Measurements from ENCODE around the gene WRAP73. TPM values are rescaled to one million over a fixed set of nuclear protein-coding genes. Genes with fewer than 3 reads are reported as not detected.

Gene WRAP73
- total RNA-seq, 1 donor = 10.0 TPM

DNA sequence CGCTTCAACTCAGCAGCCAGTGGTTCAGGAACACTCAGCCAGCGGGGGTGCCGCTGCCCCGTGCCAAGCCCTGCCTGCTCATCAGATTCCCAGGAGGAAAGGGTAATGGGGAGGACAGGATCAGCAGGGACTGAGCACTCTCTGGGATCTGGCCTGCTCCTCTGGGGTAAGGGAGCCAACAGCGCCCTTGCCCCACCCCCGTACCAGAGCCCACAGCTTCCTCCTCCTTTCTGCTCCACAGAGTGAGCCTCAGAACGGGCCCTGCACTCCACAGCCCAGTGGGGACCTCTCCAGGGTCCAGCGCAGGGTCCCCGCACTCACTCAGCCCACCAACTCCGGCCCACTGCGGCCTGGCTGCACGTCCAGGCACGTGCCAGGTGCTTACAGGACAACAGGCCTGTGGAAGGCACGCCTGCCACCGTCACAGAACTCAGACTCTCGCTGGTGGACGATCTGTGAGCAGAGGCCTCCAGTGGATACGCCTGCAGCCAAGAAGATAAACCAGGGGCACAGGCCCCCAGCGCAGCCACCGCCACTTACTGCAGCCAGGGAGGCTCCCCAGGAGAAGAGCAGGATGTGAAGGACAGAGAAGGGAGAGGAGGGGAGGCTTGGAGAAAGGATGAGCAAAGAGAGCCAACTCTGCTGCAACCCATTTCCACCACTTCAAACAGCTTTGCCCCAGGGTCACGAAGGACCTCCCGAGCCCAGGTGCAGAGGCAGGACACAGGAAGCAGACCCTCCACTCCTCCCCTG lies 40.7 kb downstream of the WRAP73 start:
- H3K4me3 ChIP-seq (ENCODE audit: low read depth, low read length) = no peak overlapping the region
- DNase-seq (ENCODE audit: low read depth) = no peak
- TF ChIP-seq, protein P1, sequence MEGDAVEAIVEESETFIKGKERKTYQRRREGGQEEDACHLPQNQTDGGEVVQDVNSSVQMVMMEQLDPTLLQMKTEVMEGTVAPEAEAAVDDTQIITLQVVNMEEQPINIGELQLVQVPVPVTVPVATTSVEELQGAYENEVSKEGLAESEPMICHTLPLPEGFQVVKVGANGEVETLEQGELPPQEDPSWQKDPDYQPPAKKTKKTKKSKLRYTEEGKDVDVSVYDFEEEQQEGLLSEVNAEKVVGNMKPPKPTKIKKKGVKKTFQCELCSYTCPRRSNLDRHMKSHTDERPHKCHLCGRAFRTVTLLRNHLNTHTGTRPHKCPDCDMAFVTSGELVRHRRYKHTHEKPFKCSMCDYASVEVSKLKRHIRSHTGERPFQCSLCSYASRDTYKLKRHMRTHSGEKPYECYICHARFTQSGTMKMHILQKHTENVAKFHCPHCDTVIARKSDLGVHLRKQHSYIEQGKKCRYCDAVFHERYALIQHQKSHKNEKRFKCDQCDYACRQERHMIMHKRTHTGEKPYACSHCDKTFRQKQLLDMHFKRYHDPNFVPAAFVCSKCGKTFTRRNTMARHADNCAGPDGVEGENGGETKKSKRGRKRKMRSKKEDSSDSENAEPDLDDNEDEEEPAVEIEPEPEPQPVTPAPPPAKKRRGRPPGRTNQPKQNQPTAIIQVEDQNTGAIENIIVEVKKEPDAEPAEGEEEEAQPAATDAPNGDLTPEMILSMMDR (IDR thresholded peaks at IDR 0.05; ENCODE audit: insufficient read depth, low read length) = no peak

GRCh38 chr1:3608154-3608553 lies 41.7 kb downstream of the WRAP73 start:
- TF ChIP-seq, protein P1 (IDR thresholded peaks at IDR 0.05; ENCODE audit: insufficient read depth, low read length) = no peak
- H3K4me3 ChIP-seq (ENCODE audit: low read depth, low read length) = no peak overlapping the region
- DNase-seq (ENCODE audit: low read depth) = no peak

DNA sequence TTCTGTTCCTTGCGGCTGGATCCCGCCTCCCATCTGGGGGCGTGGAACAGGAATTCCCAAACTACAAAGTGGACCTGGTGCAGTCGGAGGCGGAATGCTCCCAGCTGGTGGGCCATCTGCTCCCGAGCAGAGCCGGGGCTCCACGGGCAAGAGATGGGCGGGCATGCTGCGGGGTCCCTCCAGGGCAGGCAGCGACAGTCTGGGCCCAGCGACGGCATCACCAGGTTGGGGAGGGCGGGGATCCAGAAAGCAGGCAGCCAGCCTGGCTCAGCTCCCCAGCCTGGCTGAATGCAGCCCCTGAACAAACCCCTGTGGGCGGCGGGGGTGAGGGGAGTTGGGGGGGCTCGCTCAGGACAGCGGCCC lies 42.2 kb downstream of the WRAP73 start:
- DNase-seq (ENCODE audit: low read depth) = no peak
- TF ChIP-seq, protein P1 (IDR thresholded peaks at IDR 0.05; ENCODE audit: insufficient read depth, low read length) = no peak
- no peak overlapping the region for H3K4me3 ChIP-seq (ENCODE audit: low read depth, low read length)

DNA sequence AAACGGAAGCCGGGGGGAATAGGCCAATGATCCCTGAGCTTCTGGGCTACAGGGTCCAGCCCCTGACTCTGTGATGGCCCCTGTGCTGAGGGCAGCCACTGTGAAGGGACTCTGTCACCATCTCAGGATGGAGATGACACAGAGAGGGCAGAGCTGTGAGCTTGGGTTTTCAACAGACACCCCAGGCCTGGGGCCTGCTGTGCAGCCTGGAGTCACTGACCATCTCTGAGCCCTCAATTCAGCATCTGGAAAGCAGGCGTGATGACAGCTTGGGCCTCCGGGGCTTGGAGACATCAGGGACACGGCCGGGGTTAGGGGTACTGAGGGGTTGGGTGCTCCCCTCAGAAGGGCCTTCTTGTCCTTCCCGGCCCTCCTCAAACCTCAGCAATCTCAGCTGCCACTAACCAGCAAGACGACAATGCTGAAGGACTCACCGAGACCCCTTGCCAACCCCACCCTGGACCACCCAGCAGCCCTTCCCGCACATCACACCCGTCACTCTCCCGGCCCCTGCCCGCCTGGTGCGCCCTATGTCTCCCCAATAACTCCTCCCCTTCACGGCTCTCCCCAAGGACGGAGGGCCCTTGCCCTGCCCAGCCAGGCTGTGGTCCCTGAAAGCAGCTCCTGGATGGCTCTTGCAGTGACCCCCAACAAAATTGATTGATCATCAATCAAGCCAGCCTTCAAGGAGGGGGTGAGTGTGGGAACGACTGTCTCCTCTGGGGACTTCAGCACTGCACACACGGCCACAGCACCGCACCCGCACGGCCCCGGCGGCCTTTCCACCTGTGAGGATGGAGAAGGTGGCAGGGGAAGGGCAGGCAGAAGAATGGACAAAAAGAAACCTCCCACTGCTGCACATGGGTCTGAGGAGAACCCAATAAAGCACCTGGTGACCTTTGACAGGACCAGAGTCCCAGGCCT lies 42.9 kb downstream of the WRAP73 start:
- TF ChIP-seq, protein P1 (IDR thresholded peaks at IDR 0.05; ENCODE audit: insufficient read depth, low read length) = no peak
- no peak overlapping the region for H3K4me3 ChIP-seq (ENCODE audit: low read depth, low read length)
- DNase-seq (ENCODE audit: low read depth) = no peak

- TF ChIP-seq, protein P1 (IDR thresholded peaks at IDR 0.05; ENCODE audit: insufficient read depth, low read length) = no peak
- DNase-seq (ENCODE audit: low read depth) = no peak
- H3K4me3 ChIP-seq (ENCODE audit: low read depth, low read length) = no peak overlapping the region
These were observed 44.7 kb downstream of the WRAP73 start for GRCh38 chr1:3604997-3605823.

DNA sequence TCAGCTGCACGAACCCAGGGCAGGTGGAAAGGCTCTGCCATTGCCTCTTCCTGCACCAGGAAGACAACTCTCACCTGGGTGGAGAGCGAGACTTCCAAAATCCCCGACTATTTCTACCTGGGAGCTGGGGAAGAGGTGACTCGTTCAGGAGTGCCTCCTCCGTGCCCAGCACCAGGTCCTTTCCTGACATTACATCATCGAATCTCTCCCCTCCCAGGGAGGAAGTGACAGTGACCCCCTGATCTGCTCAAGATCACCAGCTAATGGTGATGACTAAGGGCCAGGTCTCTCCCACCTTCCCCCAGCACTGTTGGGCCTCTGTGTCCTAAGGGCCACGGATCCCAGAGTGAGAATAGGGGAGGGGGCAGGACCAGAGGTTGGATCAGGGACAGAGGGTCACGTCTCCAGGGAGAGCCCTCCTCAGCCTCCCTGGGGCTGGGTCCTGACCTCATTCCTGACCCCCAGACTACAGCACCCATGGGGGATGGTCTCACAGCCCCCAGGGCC lies 45.4 kb downstream of the WRAP73 start:
- TF ChIP-seq, protein P1 (IDR thresholded peaks at IDR 0.05; ENCODE audit: insufficient read depth, low read length) = no peak
- no peak overlapping the region for H3K4me3 ChIP-seq (ENCODE audit: low read depth, low read length)
- DNase-seq (ENCODE audit: low read depth) = no peak

Measured in fibroblast of the aortic adventitia (primary cell).